Measurements from ENCODE around the gene EI24.
"Not testable (repeated sequence)": the region's sequence is repeated elsewhere in the genome, so short reads cannot be mapped to it uniquely, and the experiment has no call there.

Gene EI24

DNA sequence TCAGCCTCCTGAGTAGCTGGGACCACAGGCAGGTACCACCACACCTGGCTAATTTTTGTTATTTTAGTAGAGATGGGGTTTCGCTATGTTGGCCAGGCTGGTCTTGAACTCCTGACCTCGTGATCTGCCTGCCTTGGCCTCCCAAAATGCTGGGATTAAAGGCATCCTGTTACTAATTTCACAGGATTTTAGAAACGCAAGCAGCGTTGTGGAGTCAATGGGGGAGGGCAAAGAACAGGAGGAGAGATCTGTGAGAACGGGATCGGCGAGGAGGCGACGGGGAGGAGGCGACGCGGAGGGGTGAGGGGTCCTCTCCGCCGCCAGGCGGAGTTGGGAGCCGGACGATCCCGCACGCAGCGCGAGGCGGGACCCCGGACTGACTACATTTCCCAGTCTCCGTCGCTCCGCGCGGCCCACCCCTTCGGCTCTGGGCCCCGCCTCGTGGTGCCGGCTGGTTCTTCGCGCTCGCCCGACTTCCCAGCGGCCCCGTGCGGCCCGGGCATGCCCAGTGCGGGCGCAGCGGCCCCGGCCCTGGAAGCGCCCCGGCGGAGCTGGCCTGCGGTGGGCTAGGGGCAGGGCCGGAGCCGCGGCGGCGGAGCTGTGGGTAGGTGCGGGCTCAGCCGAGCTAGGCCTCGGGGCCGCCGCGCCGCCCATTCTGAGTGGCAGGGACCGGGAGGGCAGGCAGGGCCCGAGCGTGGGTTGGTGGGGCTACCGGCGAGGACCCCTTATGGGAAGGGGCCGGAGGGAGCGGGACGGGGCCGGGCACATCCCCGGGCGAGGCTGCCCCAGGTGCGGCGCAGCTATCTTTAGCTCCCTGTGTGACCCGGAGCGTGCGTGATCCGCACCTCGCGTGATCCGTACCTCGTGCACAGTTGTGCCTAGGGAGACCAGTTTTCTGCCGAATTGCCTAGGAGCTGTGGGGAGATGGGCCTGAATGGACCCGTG is at the start of gene EI24:
TSS of gene EI24 (plus strand) at position 508 of the 945 bp plus-strand sequence. CDS start 3,051 bp downstream, outside the sequence.
- peak; percentile 75 to 86 for DNase-seq (ENCODE audit: low read depth in 2 of 2)

DNA sequence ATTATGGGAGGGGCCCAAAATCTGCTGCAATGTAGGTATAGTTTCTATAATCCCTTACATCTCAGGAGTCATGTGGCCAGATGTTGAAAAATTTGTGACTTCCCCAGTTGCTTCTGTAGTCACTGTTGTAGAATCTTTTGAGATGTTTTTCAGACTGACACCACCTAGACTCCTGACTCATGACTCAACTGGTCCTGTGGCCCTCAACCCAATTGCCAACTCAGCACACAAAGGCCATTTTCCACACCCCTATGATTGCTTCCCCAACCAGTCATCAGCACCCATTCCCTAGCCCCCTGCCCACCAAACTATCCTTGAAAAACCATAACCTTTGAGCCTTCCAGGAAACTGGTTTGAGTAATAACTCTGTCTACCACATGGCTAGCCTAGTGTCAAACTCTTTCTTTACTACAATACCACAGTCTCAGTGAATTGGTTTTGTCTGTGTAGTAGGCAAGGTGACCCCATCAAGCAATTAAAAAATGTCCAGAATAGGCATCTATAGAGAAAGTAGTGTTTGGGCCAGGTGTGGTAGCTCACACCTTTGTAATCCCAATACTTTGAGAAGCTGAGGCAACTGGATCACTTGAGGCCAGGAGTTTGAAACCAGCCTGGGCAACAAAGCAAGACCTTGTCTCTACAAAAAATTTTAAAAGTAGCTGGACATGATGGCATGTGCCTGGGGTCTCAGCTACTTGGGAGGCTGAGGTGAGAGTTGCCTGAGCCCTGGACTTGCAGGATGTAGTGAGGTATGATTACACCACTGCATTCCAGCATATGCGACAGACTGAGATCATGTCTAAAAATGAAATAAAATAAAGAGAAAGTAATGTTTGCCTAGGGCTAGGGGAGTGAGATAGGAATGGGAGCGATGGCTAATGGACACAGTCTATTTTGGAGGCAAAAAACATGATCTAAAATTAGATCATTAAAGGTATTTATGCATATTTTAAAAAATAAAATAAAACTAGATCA is 49.1 kb upstream of the EI24 start:
- DNase-seq (ENCODE audit: low read depth in 2 of 2), result no peak

DNA sequence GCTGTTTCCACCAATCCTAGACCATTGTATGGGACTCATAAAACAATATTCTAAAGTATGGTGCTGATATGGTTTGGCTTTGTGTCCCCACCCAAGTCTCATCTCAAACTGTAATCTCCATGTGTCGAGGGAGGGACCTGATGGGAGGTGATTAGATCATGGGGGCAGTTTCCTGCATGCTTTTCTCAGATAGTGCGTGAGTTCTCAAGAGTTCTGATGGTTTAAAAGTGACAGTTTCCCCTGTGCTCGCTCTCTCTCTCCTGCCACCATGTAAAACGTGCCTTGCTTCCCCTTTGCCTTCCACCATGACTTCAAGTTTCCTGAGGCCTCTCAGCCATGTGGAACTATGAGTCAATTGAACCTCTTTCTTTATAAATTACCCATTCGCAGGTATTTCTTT is 44.0 kb upstream of the EI24 start:
- no peak for DNase-seq (ENCODE audit: low read depth in 2 of 2)

DNA sequence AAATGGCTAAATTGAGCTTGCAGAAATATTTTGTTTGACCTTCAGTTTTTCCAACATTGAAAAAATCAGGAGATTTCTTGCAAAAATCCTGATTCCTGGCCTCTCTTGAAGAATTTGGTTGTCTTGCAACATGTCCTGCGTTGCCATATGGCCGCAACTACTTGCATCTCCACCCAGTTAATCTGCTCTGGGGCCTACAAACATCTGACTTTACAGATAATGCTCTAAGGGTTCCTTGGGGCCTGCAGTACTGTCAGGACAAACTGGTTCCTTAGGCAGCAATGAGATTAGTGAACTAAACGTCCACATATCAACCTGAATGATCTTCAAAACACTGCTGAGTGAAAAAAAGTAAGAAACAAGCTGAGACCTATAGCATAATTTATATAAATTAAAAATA is 36.6 kb upstream of the EI24 start:
- no peak for DNase-seq (ENCODE audit: low read depth in 2 of 2)

DNA sequence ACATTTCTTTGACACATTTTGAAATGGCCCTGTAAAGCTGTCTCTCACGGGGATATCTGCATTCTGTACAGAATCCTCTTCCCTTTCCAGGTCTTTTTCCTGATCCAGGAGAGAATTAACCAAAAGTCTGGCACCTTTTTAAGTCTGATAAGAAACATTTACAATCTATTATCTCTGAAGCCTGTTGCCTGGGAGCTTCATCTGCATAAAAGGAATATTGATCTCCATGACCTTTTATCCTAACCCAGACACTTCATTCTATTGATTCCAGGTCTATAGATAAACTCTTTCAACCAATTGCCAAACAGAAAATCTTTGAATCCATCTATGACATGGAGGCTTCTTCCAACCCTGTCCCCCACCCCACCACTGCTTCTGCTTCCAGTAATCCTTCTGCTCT is 33.7 kb upstream of the EI24 start:
- no peak for DNase-seq (ENCODE audit: low read depth in 2 of 2)

DNA sequence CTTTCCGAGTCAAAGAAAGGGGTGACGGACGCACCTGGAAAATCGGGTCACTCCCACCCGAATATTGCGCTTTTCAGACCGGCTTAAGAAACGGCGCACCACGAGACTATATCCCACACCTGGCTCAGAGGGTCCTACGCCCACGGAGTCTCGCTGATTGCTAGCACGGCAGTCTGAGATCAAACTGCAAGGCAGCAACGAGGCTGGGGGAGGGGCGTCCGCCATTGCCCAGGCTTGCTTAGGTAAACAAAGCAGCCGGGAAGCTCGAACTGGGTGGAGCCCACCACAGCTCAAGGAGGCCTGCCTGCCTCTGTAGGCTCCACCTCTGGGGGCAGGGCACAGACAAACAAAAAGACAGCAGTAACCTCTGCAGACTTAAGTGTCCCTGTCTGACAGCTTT is 32.4 kb upstream of the EI24 start:
- DNase-seq (ENCODE audit: low read depth in 2 of 2), result not testable (repeated sequence)

DNA sequence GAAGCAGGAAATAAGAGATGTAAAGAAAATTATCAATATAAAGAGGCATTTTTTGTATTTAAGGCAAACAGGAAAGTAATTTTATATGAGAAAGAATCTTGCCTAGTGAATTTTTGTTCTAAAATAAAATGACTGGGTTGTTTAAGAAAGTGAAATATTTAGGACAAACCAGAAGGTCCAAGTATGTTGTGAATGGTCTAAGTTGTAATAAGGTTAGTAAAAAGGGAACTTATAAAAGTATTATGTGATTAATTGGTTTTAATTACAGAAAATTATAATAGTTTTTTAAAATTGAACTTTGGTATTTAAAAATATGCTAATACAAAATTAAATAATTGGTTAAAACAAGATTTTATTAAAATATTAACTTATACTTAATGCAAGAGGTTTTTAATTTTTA is 26.6 kb upstream of the EI24 start:
- DNase-seq (ENCODE audit: low read depth in 2 of 2), result no peak

DNA sequence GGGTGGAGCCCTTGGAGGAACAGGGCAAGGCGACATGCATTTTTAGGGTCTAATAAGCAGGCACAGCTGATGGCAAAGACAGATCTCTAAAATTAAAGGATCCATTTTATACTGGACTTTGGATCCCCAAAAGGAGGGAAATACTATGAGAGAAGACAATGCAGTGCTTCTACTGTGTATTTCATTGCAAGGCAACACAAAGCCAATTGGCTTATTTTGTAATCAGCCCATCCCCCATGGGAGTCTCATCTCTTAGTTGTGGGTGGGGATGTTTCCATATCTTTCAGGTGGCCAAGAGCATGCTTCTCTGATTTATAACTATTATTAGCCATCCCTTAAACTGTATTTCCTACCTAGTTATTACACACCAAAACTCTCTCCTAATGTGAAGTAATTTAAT is 18.5 kb upstream of the EI24 start:
- no peak for DNase-seq (ENCODE audit: low read depth in 2 of 2)

DNA sequence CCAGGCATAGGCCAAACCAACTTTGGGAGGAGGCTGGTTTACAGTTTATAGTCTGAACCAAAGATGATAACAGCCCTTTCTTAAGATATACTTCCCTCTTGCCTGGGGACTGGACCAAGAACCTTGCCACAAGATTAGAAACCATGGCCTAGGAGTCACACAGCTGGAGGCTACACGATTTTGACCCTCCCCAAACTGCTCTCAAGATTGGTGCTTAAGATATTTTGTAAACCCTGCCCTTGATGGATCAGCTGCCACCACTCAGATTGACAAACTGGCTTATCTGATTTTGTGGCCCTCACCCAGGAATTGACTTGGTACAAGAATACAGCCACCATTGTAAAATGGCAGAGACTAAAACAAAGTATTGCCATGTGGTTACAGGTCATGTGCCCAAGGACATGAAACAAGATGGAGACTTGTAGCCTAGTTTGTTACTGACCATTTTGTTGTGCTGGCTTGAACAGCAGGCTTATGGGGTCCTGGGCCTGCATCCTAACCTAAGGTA is 17.4 kb upstream of the EI24 start:
- DNase-seq (ENCODE audit: low read depth in 2 of 2), result no peak

DNA sequence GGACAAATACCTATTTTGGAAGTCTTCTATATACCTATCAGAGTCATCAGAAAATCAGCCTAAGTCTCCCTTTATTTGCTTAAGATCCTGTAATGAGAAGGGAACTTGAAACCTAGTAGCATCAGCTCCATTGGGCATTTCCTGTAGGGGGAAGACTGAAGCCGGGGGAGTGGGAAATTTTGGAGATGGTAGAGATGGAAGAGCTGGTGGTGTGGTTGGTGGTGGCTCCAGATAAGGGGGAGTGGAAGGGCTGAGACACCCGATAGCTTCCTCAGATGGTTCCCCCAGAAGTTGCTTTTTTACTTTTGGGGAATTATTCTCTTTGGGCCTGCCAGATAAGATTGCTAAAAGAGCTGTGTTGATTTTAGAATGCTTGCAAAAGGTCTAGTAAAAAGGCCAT is 16.4 kb upstream of the EI24 start:
- no peak for DNase-seq (ENCODE audit: low read depth in 2 of 2)

DNA sequence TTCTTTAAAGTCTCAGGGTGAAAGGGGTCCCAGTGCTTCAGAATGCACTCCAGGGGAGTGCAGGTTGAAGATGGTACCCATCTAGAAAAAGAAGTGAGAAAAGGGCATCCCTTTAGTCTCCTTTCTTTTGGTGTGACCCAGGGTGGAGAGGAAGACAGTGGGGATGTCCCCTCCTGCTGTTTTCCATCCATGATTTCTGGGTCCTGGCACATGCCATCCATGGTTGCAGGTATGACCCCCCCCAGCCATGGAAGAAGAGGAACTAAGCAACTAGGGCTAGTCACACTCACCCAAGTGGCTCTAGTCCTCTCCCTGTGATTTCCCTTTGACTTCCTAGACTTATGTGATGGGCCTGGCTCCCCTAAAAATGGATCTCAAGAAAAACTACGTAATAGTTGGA is 15.9 kb upstream of the EI24 start:
- DNase-seq (ENCODE audit: low read depth in 2 of 2), result no peak

DNA sequence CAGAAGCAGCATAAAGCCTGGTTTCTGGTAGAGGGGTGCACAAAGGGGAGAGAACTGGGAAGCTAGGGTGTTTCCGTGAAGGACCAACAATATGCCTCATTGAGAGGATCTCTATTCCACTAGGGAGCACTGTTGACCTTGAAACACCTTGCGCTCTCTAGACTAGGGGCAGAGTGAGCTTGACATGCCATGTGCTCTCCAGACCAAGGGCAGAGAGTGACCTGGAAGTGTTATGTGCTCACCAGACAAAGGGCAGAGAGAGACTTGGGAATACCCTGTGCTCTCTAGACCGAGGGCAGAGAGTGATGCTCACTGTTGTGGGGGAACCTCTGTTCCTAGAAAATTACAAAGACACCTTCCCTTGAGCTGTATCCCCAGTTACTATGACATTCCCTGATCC is 15.2 kb upstream of the EI24 start:
- DNase-seq (ENCODE audit: low read depth in 2 of 2), result no peak

DNA sequence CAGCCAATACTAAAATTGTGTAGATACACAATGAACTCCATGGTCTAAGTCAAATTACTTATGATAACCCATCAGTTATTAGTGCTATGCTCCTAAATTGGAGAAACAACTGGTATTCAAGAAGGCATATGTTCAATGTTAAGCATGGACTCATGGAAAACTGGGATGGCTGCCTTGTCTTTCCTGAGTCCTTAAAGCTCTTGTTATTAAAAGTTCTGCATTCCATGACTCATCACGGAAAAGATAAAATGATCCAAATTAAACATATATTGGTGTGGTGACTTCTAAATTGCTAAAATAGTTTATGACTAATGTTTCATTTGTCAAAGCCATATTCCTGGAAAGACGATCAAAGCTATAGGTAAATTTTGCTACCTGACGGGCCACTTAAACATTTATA is 9.4 kb upstream of the EI24 start:
- DNase-seq (ENCODE audit: low read depth in 2 of 2), result no peak

DNA sequence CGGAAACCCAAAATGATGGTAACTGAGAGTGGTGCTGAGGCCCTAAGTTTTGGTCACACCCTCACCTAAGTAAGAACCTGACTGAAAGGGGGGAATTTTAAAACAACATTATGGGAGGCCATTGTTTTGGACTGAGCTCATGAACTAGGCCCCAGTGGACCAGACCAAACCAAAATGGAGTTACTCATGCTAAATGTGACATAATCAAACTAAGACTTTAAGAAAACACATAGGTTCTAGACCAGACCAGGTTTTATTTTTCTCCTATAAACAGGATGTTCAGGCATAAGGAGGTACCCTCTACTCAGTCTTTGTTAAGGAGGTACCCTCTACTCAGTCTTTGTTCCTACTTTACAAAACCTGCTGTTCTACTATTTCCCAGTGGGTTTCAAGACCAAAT is 7.4 kb upstream of the EI24 start:
- no peak for DNase-seq (ENCODE audit: low read depth in 2 of 2)

DNA sequence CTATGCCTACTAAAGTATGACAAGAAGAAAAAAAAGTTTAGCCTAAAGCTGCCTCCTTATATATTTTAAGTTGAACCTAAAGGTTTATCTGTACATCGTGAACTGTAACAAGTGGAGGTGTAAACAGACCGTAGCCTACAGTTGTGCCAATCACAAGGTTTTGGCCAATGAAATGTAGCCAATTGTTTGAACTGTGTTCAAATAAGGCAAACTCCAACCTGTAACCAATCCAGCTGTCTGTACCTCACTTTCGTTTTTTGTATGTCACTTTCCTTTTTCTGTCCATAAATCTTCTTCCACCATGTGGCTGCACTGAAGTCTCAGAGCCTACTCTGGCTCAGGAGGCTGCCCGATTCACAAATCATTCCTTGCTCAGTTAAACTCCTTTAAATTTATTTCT is 6.8 kb upstream of the EI24 start:
- DNase-seq (ENCODE audit: low read depth in 2 of 2), result no peak

DNA sequence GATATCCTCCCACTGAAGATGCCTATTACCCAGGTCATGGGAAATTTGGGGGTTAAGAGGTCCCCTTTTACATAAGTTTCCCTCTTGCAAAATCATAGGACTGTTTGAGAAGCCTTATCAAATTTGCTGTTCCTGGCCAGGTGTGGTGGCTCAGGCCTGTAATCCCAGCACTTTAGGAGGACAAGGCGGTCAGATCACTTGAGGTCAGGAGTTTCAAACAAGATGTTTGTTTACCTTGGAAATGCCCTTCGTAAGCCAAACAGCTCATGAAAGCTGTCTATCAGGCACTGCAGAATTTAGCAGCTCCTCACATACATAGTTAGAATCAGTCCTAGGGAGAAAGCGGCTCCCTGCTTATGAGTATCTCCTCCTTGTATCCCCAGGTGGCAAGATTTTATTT is 4.9 kb upstream of the EI24 start:
- DNase-seq (ENCODE audit: low read depth in 2 of 2), result no peak

DNA sequence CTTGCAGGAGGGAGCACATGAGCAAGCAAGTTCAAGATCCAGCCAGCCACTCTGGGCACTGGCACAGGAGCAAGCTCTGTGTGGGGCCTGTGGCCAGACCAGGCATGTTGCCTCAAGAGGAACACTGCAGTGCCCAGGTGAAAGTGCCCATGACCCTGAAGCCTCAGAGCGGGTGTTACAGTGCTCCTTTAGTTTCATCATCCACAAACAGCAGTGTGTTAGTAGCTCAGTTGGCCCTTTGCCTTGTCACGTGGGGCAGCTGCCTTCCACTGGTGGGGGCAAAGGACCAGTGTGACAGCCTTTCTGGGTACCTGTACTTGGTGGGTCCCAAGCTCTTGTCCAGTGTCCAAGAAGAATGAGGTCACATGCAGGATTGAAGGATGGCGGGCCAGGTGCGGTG is 3.0 kb upstream of the EI24 start:
- DNase-seq (ENCODE audit: low read depth in 2 of 2), result no peak

DNA sequence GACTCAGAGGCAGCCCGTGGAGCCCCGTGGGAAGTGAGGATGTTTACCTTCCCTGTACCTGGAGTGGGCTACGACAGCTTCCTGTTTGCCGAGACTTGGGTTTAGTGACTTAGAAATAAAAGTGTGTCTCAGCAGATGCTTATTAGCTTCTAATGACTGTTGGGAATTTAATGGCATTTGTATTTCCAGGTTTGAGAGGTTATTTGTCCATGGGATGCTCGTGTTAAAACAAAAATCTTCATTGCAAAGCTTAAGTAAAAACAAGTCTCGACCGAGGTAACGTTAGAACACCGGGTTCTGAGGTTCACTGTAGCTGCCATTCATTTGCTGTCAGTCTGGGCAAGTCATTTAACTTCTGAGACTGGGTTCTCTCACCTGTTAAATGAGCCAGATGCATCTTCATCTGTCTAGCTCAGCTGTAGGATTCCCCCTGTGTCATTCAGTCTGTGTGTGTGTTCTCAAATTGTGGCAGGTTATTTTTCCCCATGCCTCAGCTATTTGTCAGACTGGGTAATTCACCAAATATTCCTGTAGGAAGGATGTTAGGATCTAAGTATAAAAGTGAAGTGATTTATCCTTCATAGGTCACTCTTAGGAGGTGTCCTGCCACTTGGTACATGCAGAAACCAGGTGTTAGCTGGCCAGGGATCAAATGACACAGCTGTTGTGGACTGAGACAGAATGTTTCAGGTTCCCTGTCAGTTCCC is 791 bp downstream of the EI24 start:
- no peak for DNase-seq (ENCODE audit: low read depth in 2 of 2)

DNA sequence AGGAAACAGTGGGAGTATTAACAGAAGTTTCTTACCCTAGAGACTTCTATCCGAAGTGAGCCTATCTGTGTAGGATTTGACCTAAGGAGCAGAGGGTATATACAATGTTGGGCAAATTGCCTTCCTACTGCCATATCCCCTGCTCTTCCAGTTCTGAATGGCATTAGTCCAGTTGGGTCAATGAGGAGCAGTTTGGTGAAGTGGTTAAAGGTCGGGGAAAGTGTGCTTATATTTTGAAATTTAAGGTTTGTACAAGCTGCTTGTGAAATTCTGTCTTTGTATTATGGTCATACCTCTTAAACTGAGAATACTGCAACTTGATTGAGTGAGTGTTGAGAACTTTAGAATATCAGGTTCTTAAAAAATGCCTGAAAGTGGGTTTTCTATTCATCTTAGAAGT is 1.7 kb downstream of the EI24 start:
- DNase-seq (ENCODE audit: low read depth in 2 of 2), result no peak

DNA sequence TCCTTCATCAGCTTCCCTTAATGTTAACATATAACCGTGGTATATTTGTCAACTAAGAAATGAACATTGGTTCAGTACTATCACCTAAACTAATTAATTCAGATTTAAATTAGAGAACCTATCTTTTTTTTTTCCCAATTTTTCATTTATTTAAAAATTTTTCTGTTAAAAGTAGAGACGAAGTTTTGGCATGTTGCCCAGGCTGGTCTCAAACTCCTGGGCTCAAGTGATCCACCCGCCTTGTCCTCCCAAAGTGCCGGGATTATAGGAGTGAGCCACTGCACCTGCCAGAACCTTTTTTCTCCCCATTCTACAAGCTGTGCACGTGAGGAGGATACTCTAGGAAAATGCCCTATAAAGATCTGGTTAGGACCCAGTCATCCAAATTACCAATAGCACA is 3.6 kb downstream of the EI24 start:
- no peak for DNase-seq (ENCODE audit: low read depth in 2 of 2)

DNA sequence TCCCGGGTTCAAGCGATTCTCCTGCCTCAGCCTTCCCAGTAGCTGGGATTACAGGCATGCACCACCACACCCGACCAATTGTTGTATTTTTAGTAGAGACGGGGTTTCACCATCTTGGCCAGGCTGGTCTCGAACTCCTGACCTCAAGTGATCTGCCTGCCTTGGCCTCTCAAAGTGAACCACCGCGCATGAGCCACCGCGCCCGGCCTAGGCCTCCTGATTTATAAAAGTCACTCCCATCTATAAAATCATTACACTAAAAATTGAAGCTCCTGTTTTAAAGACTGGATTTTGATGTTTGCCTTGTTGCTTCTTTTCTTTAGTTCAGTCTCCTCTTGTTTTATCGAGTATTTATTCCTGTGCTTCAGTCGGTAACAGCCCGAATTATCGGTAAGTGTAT is 7.9 kb downstream of the EI24 start:
- DNase-seq (ENCODE audit: low read depth in 2 of 2), result not testable (repeated sequence)

DNA sequence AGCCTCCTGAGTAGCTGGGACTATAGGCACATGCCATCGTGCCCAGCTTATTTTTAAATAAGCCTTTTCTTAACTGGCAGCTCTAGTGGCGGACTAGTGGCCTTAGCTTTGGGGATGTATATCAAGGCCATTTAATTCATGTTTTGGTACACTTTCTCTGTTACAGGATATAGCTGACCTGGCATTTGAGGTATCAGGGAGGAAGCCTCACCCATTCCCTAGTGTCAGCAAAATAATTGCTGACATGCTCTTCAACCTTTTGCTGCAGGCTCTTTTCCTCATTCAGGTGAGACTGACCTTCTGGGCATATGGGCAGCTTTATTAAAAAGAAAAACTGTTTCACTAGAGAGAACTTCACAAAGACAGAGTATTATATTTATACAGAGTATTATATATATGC is 9.5 kb downstream of the EI24 start:
- no peak for DNase-seq (ENCODE audit: low read depth in 2 of 2)

Data from stimulated activated CD8-positive, alpha-beta memory T cell treated with anti-CD3 and anti-CD28 coated beads, Interleukin-7, amount 100 ng/mL, for 4 hours (primary cell).